Vagina (tissue), 2 donors: ENCODE measurements around the gene CNIH3. TPM values are rescaled to one million over a fixed set of nuclear protein-coding genes. Genes with fewer than 3 reads are reported as not detected.
"Not testable (repeated sequence)": the region's sequence is repeated elsewhere in the genome, so short reads cannot be mapped to it uniquely, and the experiment has no call there.

ENCODE experiments used
- DNase-seq, 2 donors: peaks; one replicate each; pipeline ENCODE4 v3.0.0-alpha.2; 2017; ENCODE audit errors: extremely low spot score in 2 of 2
- H3K27ac ChIP-seq: fragments of 200-600 bp; sonication (generic); one replicate; pipeline ENCODE4 v1.5.1; 2019
- H3K27me3 ChIP-seq: fragments of 200-600 bp; sonication (generic); one replicate; pipeline ENCODE4 v1.5.1; 2019
- H3K36me3 ChIP-seq, 2 donors: fragments of 200-600 bp; sonication (generic); one replicate each; pipeline ENCODE4 v1.5.1; 2017 to 2019
- H3K4me1 ChIP-seq: fragments of 200-600 bp; sonication (generic); one replicate; pipeline ENCODE4 v1.5.1; 2019
- H3K4me3 ChIP-seq, 2 donors: fragments of 200-600 bp; sonication (generic); 1 replicate in 1 of 2; 2 replicates in 1 of 2; pipeline ENCODE4 v1.5.1; 2016 to 2019
- H3K9me3 ChIP-seq: fragments of 200-600 bp; sonication (generic); one replicate; pipeline ENCODE4 v1.5.1; 2019
- CTCF ChIP-seq, 3 experiments: fragments of 450-650 bp in 2 of 3; fragments of 200-600 bp in 1 of 3; sonication (generic) in 1 of 3; IDR thresholded peaks; one replicate each; pipeline ENCODE4 v1.5.1; 2017 to 2019; ENCODE audit warnings: antibody characterized with exemption in 3 of 3, mild to moderate bottlenecking in 2 of 3, moderate library complexity in 2 of 3
- POLR2A ChIP-seq, 2 donors: fragments of 450-650 bp; IDR thresholded peaks; one replicate each; pipeline ENCODE4 v1.6.1; 2017; ENCODE audit warnings: antibody characterized with exemption in 2 of 2, mild to moderate bottlenecking in 2 of 2, moderate library complexity in 2 of 2
- POLR2AphosphoS5 ChIP-seq, 2 donors: sonication (generic); formaldehyde crosslinking; IDR thresholded peaks; one replicate each; pipeline ENCODE4 v1.9.0; 2017; ENCODE audit warnings: antibody characterized with exemption in 2 of 2, mild to moderate bottlenecking in 2 of 2, low read depth in 1 of 2; ENCODE audit not compliant: insufficient read depth in 1 of 2
- intact Hi-C: fragments of 100-400 bp; cut with DNase I; formaldehyde crosslinking; loops from one replicate; pipeline ENCODE4 v1.15.1; 2023
- total RNA-seq: library from RNA; depleted of rRNA; stranded (reverse); fragments of >200 nt; gene quantifications from one replicate; pipeline ENCODE4 v1.2.3, GENCODE V29; 2016

The CNIH3 gene
- total RNA-seq, 1 donor from 2014 or later: not detected

- H3K9me3 ChIP-seq: no peaks in the 10 kb centered on the region
- TF ChIP-seq POLR2A (IDR thresholded peaks at IDR 0.05) (no peak), CTCF (IDR thresholded peaks at IDR 0.05) (no peak), POLR2AphosphoS5 (IDR thresholded peaks at IDR 0.05; ENCODE audit: insufficient read depth in 1 of 2, low read depth in 1 of 2) (no peak)
- intact Hi-C loops: no loop called here
Observed at GRCh38 chr1:224679606-224680005, 63.5 kb downstream of the CNIH3 start.

GRCh38 chr1:224681816-224682215 lies 65.7 kb downstream of the CNIH3 start:
- Histone ChIP-seq H3K36me3 (no peaks in the 10 kb centered on the region), H3K4me3 (no peak overlapping the region), H3K27me3 (no peaks in the 10 kb centered on the region), H3K4me1 (no peaks in the 10 kb centered on the region), H3K27ac (no peak overlapping the region), H3K9me3 (no peaks in the 10 kb centered on the region)
- intact Hi-C loops: no loop called here
- TF ChIP-seq POLR2AphosphoS5 (IDR thresholded peaks at IDR 0.05; ENCODE audit: insufficient read depth in 1 of 2, low read depth in 1 of 2) (no peak), CTCF (IDR thresholded peaks at IDR 0.05) (no peak), POLR2A (IDR thresholded peaks at IDR 0.05) (no peak)
- DNase-seq: no peak

More at GRCh38 chr1:224679606-224680005, 63.5 kb downstream of the CNIH3 start:
- H3K4me3 ChIP-seq: no peak overlapping the region
- no peak for DNase-seq
- H3K36me3 ChIP-seq: no peaks in the 10 kb centered on the region
- H3K27ac ChIP-seq: no peak overlapping the region
- H3K4me1 ChIP-seq: no peaks in the 10 kb centered on the region
- H3K27me3 ChIP-seq: no peaks in the 10 kb centered on the region

GRCh38 chr1:224683936-224684335 lies 67.8 kb downstream of the CNIH3 start:
- DNase-seq: no peak
- no peaks in the 10 kb centered on the region for H3K27me3 ChIP-seq
- intact Hi-C loops: no loop called here
- no peaks in the 10 kb centered on the region for H3K36me3 ChIP-seq
- no peaks in the 10 kb centered on the region for H3K4me1 ChIP-seq
- TF ChIP-seq POLR2A (IDR thresholded peaks at IDR 0.05) (no peak), CTCF (IDR thresholded peaks at IDR 0.05) (no peak), POLR2AphosphoS5 (IDR thresholded peaks at IDR 0.05; ENCODE audit: insufficient read depth in 1 of 2, low read depth in 1 of 2) (no peak)
- no peaks in the 10 kb centered on the region for H3K9me3 ChIP-seq
- H3K4me3 ChIP-seq: no peak overlapping the region
- no peak overlapping the region for H3K27ac ChIP-seq

- intact Hi-C loops: no loop called here
- no peak for TF ChIP-seq POLR2A (IDR thresholded peaks at IDR 0.05)
- TF ChIP-seq CTCF (IDR thresholded peaks at IDR 0.05): no peak
- no peak for TF ChIP-seq POLR2AphosphoS5 (IDR thresholded peaks at IDR 0.05; ENCODE audit: insufficient read depth in 1 of 2, low read depth in 1 of 2)
- no peaks in the 10 kb centered on the region for H3K4me1 ChIP-seq
Observed at GRCh38 chr1:224684979-224685425, 68.9 kb downstream of the CNIH3 start.

GRCh38 chr1:224686140-224686539 lies 70.0 kb downstream of the CNIH3 start:
- H3K9me3 ChIP-seq, intact Hi-C loops, DNase-seq, H3K27me3 ChIP-seq, H3K4me1 ChIP-seq, H3K4me3 ChIP-seq, H3K27ac ChIP-seq, H3K36me3 ChIP-seq: not testable (repeated sequence)

More at GRCh38 chr1:224684979-224685425, 68.9 kb downstream of the CNIH3 start:
- no peak overlapping the region for H3K27ac ChIP-seq
- H3K9me3 ChIP-seq: no peaks in the 10 kb centered on the region
- H3K36me3 ChIP-seq: no peaks in the 10 kb centered on the region
- no peak overlapping the region for H3K4me3 ChIP-seq
- no peak for DNase-seq
- no peaks in the 10 kb centered on the region for H3K27me3 ChIP-seq
